GM11168 (cell line): ENCODE results near the gene CAST.

Experiments
- in situ Hi-C: fragments of 300-500 bp; cut with MboI; formaldehyde crosslinking; loops from one replicate; pipeline ENCODE4 v1.12.0; 2022; ENCODE audit warnings: low sequenced_read_pairs; ENCODE audit not compliant: unreplicated experiment

The CAST gene

DNA sequence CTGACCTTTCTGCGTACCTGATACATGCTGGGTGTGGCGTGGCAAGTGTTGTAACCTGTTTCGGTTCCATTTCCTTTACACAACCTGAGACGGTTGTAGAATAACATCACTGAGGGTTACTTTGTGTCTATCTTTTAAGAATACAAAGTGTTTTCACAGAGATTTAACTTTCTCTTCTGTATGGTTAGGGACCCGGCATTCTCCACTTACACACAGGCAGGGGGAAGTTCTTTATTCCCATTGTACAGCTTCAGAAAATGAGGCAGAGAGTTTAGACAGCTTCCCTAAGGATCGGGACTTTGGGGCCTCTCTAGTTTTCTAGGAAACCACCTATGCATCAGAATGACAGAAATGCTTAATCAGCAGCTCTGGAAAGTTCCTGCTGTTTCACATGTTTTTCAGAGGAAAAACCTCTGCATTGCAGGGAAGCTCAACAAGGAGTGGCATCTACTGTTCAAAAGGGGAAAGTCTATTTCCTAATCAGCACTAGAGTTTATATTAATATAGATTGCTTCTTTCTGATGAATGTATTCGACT, 41.3 kb downstream of the CAST start:
- in situ Hi-C loops: no loop called here

DNA sequence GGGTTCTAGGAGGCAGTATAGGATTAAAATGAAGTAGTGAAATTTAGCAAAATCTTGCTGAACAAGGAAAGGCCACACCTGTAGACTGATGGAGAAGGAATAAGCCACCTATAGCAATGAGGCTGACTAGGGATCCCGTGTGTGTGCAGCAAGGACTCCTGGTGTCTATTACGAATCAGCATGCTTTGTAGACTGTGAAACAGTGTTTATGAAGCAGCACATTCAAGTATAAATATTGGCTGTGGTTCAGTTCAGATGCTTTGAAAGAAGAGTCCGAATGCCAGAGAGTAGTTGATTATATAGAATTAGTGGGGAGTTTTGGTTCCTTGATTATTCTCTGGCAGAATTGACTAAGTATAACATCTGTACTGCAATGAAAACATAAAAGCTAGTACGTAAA, 41.8 kb downstream of the CAST start:
- in situ Hi-C loops: no loop called here

DNA sequence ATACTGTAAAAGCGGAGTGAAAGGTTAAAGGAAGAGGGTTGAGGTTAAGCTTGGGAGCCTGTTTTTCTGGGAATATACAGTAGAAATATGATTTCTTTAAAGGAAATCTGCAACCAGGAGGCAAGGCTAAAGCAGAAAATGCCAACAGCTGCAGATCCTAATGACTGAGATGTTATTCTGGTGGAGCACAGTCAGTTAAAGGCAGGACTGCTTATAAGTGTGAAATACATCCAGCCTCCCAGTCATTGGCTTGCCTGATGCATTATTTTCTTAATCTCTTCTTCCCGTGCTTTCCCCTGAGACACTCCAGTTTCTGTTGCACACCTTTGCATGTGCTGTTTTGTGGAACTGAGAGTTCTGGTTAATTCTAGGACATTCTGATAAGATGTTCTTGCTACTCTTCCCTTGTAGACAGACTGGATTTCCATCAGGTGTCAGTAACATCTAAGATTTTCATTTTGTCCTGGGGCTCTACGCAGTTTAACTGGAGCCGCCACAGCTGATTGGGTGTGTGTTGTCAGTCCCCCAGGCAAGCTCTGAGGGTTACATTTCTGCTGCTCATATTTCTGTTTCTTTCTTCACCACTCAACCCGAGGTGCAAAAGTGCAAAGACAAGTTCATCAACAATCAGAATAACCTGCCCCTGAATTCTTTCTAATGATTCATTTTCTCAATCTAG, 44.4 kb downstream of the CAST start:
- in situ Hi-C loops: no loop called here

DNA sequence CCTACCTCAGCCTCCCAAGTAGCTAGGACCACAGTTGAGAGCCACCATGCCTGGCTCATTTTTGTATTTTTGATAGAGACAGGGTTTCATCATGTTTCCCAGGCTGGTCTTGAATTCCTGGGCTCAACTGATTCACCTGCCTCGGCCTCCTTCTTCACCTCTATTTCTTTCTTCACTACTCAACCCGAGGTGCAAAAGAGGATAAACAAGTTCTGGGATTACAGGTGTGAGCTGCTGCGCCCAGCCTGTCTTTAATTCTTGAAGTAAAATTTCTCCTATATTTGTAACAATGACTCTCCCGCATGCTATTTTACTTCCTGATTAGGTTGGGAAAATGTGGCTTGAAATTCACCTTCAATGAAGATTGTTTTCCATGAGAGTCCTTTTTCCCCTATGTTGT, 46.4 kb downstream of the CAST start:
- in situ Hi-C loops: no loop called here

DNA sequence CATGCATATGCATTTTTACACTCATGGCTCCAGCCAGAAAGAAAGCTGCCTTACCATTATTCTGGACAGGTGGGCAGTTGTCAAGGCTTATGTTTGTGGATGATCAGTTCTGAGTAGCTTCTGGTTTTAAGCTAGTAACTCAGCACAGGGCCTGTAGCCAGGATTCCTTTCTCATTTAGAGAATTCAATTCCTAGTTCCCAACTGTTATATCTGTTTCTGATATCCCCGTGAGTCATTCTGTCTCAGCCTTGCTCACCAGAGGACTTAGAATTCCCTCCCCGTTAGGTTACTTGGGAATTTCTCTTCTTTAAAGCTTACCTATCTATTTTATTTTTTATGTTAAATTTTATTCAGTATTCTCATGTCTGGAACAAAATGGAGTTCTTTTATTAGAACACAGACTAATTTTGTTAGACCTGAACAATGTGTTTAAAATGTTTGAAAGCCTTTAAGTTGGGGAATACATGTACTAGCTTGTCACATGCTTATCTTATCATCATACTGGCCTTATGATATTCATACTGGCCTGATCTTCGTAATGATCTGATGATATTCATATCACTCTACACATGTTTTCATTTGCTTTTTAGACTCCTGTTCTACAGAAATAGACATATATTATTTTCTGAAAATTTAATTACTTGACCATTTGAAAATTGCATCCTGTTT, 47.1 kb downstream of the CAST start:
- in situ Hi-C loops: no loop called here

DNA sequence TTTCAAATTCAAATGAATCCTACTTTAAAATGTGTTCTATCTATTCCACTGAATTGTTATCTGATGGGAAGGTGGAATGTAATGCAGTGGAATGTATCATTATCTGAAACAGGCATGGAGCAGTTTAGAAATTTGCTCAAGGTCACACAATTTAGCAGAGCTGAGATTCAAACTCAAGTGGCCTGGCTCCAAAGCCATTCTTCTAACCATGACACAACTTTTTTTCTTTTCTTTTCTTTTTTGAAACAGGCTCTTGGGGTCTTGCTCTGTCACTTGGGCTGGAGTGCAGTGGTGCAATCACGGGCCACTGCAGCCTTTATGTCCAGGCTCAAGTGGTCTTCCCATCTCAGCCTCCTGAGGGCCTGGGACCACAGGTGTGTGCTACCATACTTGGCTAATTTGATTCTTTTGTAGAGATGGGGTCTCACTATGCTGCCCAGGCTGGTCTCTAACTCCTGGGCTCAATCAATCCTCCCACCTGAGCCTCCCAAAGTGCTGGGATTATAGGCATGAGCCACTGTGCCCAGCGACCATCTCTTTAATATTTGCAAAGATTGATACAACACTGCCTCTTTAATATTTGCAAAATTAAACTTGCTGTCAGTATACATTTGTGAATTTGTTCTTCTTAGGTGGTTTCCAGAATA, 50.0 kb downstream of the CAST start:
- in situ Hi-C loops: no loop called here

DNA sequence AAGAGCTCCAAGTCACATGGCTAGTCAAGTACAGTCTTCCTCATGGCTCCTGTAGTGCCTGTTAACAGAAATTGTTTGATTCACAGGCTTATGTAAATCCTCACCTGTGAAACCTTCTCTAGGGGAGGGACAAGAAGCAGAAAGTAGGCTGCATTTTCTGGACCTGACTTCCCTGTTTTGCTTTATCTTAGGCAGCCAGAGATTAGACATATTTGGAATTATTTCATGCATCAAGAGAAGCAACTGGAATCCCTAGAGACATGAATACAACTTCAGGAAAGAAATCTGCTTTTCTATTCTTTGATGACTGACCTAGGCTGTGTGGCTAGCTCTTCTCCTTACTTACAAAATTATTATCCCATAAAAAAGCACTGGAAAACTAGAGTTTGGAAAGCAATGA, 52.3 kb downstream of the CAST start:
- in situ Hi-C loops: no loop called here

DNA sequence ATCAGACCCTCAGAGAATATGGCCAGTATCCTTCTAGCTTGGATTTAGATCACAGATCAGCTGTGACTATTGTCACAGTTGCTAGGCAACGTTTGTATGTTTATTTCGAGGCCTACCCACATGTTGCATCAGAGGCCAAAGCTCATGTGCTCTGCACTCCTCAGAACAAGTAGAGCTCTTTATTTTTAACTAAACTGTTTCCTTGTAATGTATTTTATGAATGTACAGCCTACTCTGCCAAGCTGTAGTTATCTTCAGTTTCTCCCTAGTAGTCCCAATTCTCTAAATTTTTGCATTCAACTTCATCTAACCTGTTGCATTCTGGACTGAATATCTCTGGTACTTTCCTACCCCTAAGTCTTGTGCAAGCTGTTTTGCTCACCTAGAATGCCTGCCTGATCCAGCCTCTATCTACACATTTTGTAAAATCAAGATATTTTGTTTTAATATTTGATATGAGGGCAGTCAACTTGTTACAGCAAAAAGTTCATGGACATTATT, 52.8 kb downstream of the CAST start:
- in situ Hi-C loops: no loop called here

- in situ Hi-C loops: no loop called here
These were observed 53.8 kb downstream of the CAST start for GRCh38 chr5:96716007-96716406.

DNA sequence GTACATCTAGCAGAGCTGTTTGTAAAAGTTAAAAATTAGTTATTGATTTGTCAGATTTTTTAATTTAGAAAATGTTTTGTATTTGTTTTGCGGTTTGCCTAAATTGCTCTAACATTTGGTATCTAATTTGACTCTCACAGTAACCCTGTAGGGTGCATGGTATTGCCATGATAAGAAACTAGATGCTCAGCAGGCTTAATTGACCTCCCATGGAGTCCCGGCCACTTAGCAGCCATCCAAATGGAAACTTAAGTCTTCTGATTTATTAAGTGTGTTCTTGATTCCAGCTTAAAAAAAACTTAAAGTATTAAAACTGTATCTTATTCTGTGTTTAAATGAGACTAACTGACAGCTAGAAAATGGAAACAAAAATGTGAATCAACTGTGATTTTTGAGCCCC, 54.5 kb downstream of the CAST start:
- in situ Hi-C loops: no loop called here

GRCh38 chr5:96717874-96718273, 55.7 kb downstream of the CAST start:
- in situ Hi-C loops: no loop called here

GRCh38 chr5:96718635-96719077, 56.5 kb downstream of the CAST start:
- in situ Hi-C loops: no loop called here

- in situ Hi-C loops: no loop called here
These were observed 58.2 kb downstream of the CAST start for GRCh38 chr5:96720408-96720807.

DNA sequence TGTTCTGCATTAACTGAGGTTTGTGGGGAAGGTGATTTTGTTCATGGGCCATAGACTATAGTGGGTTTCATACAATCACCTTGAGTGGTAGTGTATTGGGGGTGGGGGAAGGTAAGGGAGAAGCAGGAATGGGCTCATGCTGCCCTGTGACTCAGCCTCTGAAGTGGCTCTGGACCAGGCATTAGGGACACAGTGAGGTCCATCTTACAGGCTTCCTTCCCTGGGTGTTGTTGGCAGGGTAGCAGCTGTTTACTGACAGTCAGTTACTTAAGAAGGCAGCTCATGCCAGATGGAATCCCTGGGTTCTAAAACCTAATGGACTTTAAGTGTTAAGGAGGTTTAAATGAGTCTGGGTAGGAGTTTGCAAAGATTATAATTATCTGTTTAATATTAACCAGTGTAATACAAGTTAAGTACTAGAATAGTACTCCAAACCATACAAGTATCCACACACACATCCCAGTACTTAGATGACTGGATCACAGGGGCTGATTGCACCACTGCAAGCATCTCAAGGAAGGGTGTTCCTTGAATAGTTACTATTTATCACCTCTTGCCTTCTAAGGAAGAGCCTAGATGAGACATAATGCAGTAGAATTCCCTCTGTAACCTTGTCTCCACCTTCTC, 59.3 kb downstream of the CAST start:
- in situ Hi-C loops: no loop called here

DNA sequence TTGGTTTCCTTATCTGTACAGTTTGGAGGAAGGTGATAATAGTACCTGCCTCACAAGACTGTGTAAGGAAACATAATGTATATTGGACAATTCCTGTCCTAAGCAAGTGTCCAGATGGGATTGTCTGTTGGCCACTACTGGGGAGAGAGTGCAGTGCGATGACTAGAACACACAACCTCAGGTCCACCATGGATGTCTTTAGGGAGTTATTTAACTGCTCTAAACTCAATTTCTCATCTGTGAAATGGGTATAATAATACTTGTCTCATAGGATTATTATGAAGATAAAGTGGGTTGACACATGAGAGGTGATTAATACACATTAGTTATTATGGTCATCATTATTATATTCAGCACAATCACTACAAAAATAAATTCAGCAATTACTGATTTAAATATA, 63.1 kb downstream of the CAST start:
- in situ Hi-C loops: no loop called here

DNA sequence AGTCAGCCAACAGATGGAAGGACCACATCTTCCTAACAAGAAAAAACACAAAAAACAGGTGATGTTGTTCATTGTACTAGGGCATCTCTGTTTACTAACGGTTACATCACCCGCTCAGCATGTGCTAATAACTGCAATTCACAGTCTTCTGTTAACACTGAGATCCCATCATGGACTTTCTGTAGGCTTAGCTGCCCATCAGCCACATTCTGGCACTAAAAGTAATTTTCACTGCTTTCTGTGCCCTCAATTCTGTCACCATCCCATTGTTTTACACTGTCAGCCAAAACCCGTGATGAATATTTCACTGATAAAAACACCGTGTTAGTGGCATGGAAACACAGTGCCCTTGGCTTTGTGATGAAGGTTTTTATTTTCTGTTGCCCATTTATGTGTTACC, 64.6 kb downstream of the CAST start:
- in situ Hi-C loops: no loop called here

DNA sequence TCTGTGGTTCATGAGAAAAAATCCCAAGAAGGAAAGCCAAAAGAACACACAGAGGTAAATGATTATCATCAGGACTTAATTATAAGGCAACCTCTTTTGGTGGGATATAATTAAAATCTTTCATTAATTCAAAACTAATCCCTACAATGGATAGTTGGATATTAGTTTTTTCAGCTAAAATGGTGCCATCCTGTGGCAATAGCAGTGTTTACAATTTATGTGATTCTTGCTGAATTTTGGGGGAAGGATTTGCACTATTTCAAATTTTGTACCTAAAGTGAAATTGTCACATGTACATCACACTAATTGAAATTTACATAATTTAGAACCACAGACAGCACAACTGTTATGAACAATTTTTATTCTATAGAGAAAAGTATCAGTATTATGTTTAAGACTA, 67.0 kb downstream of the CAST start:
- in situ Hi-C loops: no loop called here

DNA sequence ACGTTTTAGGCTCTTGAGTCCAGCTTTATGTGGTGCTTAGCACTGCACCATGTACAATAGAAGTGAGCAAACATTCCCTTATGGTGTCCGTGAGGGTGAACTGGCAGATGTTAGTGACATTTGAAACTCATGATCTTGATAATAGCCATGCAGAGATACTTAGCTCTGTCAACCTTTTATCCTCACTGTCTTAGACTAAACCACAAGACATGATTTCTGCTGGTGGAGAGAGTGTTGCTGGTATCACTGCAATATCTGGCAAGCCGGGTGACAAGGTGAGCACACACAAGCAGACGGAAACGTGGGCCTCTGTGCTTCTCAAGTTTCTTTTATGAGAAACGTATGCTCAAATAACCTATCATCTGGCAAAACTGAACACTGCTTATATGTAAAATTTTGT, 68.4 kb downstream of the CAST start:
- in situ Hi-C loops: no loop called here

GRCh38 chr5:96733771-96734500, 71.8 kb downstream of the CAST start:
- in situ Hi-C loops: no loop called here

- in situ Hi-C loops: no loop called here
These were observed 72.7 kb downstream of the CAST start for GRCh38 chr5:96734871-96735325.
